22Rv1 (cell line): ENCODE measurements around the gene HS6ST1.

Experiments
- CTCF ChIP-seq: fragments of 450-650 bp; IDR thresholded peaks from 2 replicates; pipeline ENCODE4 v1.5.1; 2017; ENCODE audit warnings: mild to moderate bottlenecking
- ZFX ChIP-seq: fragments of 450-650 bp; IDR thresholded peaks from 2 replicates; pipeline ENCODE4 v1.6.1; 2017; ENCODE audit warnings: antibody characterized with exemption, borderline replicate concordance

- TF ChIP-seq CTCF (no peak), ZFX (no peak)
These were observed 68.2 kb downstream of the HS6ST1 start for GRCh38 chr2:128250229-128251025.
